ENCODE results near the gene PLCB2. TPM values are rescaled to one million over a fixed set of nuclear protein-coding genes. Genes with fewer than 3 reads are reported as not detected.

PLCB2 gene
- total and polyA plus RNA-seq, 8 donors: 3.5 to 12.5 (median 5.5) TPM

DNA sequence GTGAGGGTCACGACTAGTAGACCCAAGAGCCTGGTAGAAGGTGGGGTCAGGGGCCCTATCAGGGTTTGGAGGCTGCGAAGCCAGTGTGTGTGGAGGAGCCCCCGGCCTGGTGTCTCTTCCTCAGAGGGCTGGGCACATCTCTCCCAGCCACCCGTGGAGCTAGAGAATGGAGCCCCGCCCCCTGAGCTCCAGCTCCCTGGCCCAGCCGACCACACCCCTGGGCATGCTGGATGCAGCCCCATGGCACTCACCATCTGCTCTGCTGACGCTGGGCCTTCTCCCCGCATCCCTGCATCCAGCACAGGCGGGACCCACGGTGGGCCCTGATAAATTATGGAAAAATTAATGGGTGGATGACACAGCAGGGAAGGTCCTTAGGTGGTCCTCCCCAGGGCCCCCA, 42.4 kb downstream of the PLCB2 start:
- TF ChIP-seq EP300 (IDR thresholded peaks at IDR 0.05): no peak
- TF ChIP-seq, protein P1, sequence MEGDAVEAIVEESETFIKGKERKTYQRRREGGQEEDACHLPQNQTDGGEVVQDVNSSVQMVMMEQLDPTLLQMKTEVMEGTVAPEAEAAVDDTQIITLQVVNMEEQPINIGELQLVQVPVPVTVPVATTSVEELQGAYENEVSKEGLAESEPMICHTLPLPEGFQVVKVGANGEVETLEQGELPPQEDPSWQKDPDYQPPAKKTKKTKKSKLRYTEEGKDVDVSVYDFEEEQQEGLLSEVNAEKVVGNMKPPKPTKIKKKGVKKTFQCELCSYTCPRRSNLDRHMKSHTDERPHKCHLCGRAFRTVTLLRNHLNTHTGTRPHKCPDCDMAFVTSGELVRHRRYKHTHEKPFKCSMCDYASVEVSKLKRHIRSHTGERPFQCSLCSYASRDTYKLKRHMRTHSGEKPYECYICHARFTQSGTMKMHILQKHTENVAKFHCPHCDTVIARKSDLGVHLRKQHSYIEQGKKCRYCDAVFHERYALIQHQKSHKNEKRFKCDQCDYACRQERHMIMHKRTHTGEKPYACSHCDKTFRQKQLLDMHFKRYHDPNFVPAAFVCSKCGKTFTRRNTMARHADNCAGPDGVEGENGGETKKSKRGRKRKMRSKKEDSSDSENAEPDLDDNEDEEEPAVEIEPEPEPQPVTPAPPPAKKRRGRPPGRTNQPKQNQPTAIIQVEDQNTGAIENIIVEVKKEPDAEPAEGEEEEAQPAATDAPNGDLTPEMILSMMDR (IDR thresholded peaks at IDR 0.05): no peak
- no peak for TF ChIP-seq POLR2A (IDR thresholded peaks at IDR 0.05)
- no peak for TF ChIP-seq POLR2AphosphoS5 (IDR thresholded peaks at IDR 0.05)
- H3K27me3 ChIP-seq: no peaks in the 10 kb centered on the region
- H3K4me3 ChIP-seq: no peak overlapping the region
- H3K9me3 ChIP-seq: no peaks in the 10 kb centered on the region
- H3K27ac ChIP-seq: no peak overlapping the region
- H3K4me1 ChIP-seq: peaks cover 0 to 21% (median 2%) of the 10 kb centered on the region in 4 donors
- peaks cover 0 to 16% (median 11%) of the 10 kb centered on the region in 4 donors for H3K36me3 ChIP-seq
- no peak for DNase-seq
- WGBS, 5 donors: 76 to 83% (median 80%) methylated on average over 7 to 10 of the region's 10 CpGs; no CpG with 5 or more reads in 1 of the 5 donors
- intact Hi-C loops (cut with DNase I; ENCODE audit: low total_unique reads): no loop called here

DNA sequence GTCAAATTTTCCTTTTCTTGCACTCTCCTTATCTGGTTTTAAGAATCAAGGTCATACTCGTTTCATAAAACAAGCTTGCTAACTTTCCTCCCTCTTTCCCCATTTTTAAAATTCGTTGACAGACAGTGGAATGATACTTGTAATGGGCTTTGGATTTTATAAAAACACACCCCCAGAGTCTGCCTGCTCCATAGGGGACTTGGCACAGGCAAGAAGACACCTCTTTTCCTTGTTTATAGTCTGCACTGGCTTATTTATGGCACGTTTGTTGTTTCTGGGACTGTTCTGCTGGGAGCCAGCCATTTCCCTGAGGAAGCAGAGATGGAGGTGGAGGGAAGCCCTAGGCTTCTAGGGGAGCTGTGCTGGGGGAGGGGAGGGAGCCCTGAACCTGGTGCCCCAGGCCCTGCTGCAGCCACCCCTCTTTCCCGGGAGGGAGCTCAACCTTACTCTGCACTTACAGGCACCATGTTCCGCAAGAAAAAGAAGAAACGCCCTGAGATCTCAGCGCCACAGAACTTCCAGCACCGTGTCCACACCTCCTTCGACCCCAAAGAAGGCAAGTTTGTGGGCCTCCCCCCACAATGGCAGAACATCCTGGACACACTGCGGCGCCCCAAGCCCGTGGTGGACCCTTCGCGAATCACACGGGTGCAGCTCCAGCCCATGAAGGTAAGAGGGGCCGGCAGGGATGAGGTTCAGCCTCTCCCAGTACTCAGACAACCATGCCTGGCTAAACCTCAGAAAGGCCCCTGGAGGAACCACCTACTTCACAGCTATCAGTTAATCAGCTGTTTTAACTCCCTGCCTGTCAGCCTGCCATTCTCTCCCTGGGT, 43.2 kb downstream of the PLCB2 start:
- intact Hi-C loops (cut with DNase I; ENCODE audit: low total_unique reads): no loop called here
- Histone ChIP-seq H3K4me3 (no peak overlapping the region), H3K9me3 (no peaks in the 10 kb centered on the region), H3K36me3 (peaks cover 0 to 16% (median 11%) of the 10 kb centered on the region in 4 donors), H3K27ac (no peak overlapping the region), H3K4me1 (peaks cover 0 to 21% (median 2%) of the 10 kb centered on the region in 4 donors), H3K27me3 (no peaks in the 10 kb centered on the region)
- TF ChIP-seq POLR2A (IDR thresholded peaks at IDR 0.05): no peak
- TF ChIP-seq, protein P1 (IDR thresholded peaks at IDR 0.05): no peak
- TF ChIP-seq EP300 (IDR thresholded peaks at IDR 0.05): no peak
- 77 to 90% (median 86%) methylated on average over 16 of the region's 16 CpGs for WGBS, 5 donors
- no peak for DNase-seq

DNA sequence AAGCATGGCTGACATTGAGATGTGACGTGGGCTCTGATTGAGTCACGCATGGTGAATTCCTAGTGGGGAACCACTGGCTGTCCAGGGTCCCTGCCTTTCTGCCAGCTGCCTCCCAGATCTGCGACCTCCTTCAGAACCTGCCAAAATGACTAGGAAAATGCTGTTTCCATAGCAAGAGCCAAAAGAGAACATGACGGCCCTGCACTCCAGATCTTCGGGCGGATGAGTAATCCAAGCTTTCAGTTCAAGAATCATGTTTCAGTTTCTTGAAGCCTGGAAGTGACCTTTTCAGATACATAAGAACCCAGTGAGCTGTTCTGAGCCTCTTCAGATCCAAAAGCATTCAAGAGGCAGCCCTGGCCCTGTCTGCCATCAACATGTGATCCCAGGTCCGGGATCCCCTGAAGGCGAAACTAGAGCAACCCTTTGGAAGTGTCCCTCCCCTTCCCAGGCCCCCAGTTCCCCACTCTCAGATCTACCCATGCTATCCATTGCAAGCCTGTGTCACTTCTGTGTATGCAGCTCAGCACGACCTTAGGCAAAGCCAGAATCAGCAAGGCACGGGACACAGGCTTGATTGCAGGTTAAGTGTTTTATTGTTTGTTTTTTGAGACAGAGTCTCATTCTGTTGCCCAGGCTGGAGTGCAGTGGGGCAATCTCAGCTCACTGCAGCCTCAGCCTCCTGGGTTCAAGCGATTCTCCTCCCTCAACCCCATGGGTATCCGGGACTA, 44.5 kb downstream of the PLCB2 start:
- intact Hi-C loops (cut with DNase I; ENCODE audit: low total_unique reads): no loop called here
- 77 to 85% (median 81%) methylated on average over 12 of the region's 12 CpGs for WGBS, 5 donors
- Histone ChIP-seq H3K27ac (peak overlapping the region in 1 of 5 donors; percentile 63), H3K9me3 (no peaks in the 10 kb centered on the region), H3K4me3 (no peak overlapping the region), H3K36me3 (peaks cover 0 to 16% (median 11%) of the 10 kb centered on the region in 4 donors), H3K27me3 (no peaks in the 10 kb centered on the region), H3K4me1 (peaks cover 0 to 21% (median 2%) of the 10 kb centered on the region in 4 donors)
- TF ChIP-seq POLR2AphosphoS5 (IDR thresholded peaks at IDR 0.05): no peak
- no peak for DNase-seq

DNA sequence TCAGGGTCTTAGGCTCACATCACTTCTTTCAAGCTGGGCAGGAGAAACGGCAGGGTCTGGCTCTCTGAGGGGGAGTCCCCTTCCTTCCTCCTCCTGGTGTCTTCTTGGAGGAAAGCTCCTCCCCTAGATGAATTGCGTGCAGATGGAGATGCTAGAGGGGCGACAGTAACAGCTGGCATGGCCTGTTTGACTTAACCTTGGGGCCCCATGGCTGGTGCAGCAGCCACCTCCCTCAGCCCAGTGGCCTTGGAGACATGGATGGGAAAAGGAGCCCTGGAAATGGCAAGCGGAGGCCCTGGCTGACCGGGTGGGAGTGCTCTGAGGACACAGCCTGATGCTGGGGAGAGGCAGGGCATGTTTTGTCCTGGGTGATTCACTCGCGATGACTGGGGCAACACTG, 48.7 kb downstream of the PLCB2 start:
- Histone ChIP-seq H3K4me3 (no peak overlapping the region), H3K9me3 (no peaks in the 10 kb centered on the region), H3K4me1 (peaks cover 0 to 11% (median 3%) of the 10 kb centered on the region in 4 donors), H3K27me3 (peaks cover 0 to 9% (median 0%) of the 10 kb centered on the region in 3 donors), H3K36me3 (no peaks in the 10 kb centered on the region), H3K27ac (no peak overlapping the region)
- no peak for DNase-seq
- WGBS, 5 donors: 50 to 79% (median 78%) methylated on average over 1 to 7 of the region's 7 CpGs
- no peak for TF ChIP-seq POLR2AphosphoS5 (IDR thresholded peaks at IDR 0.05)
- intact Hi-C loops (cut with DNase I; ENCODE audit: low total_unique reads): no loop called here

- Histone ChIP-seq H3K4me3 (no peak overlapping the region), H3K36me3 (no peaks in the 10 kb centered on the region), H3K9me3 (no peaks in the 10 kb centered on the region), H3K27me3 (peaks cover 0 to 14% (median under 1%) of the 10 kb centered on the region in 3 donors), H3K4me1 (peaks cover 3 to 12% (median 8%) of the 10 kb centered on the region in 4 donors), H3K27ac (no peak overlapping the region)
- no peak for DNase-seq
- WGBS, 5 donors: 67 to 86% (median 70%) methylated on average over 2 to 8 of the region's 8 CpGs
- intact Hi-C loops (cut with DNase I; ENCODE audit: low total_unique reads): no loop called here
- no peak for TF ChIP-seq POLR2A (IDR thresholded peaks at IDR 0.05)
- TF ChIP-seq EP300 (IDR thresholded peaks at IDR 0.05): no peak
- TF ChIP-seq, protein P1 (IDR thresholded peaks at IDR 0.05): no peak
- no peak for TF ChIP-seq POLR2AphosphoS5 (IDR thresholded peaks at IDR 0.05)
These were observed 49.2 kb downstream of the PLCB2 start for GRCh38 chr15:40258544-40258943.
